NCI-H2196 (cell line): ENCODE results near the gene ARHGAP8.
"Not testable (repeated sequence)": the region's sequence is repeated elsewhere in the genome, so short reads cannot be mapped to it uniquely, and the experiment has no call there.

Source experiments
- DNase-seq: peaks from one replicate; lab custom pipeline; 2025; ENCODE audit not compliant: unreplicated experiment; lab: John Stamatoyannopoulos, UW

The ARHGAP8 gene

GRCh38 chr22:44904492-44905152 is 152.2 kb downstream of the ARHGAP8 start:
- not testable (repeated sequence) for DNase-seq

- no peak for DNase-seq
These were observed 154.0 kb downstream of the ARHGAP8 start for GRCh38 chr22:44906248-44906936.

GRCh38 chr22:44906999-44907644 is 154.7 kb downstream of the ARHGAP8 start:
- no peak for DNase-seq

GRCh38 chr22:44907765-44908737 is 155.7 kb downstream of the ARHGAP8 start:
- no peak for DNase-seq

GRCh38 chr22:44909241-44909640 is 156.9 kb downstream of the ARHGAP8 start:
- no peak for DNase-seq
